AG08396 (cell line): ENCODE results near the gene ARMC8.

Source experiments
- DNase-seq: peaks from one replicate; pipeline ENCODE4 v3.0.0; 2012; ENCODE audit warnings: low spot score, mixed read lengths

The ARMC8 gene

DNA sequence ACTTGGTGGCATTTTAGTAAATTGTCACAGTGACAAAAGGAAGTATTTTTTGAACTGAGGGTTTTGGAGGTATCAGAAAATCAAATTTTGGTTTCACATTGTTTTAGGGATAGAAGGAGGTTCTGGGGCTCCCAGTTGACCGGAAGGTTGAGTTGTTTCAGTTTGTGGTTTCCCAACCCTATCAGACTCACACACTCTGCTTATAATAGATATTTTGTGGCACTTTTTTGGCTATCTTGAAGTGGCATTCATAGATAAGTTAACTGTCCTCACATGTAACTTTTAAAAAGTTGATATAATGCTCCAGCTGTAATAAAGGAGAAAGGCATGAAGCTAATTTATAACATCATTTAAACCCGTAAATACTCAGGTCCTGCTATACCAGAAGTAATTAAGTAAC lies 12.8 kb downstream of the ARMC8 start:
- DNase-seq = no peak

DNA sequence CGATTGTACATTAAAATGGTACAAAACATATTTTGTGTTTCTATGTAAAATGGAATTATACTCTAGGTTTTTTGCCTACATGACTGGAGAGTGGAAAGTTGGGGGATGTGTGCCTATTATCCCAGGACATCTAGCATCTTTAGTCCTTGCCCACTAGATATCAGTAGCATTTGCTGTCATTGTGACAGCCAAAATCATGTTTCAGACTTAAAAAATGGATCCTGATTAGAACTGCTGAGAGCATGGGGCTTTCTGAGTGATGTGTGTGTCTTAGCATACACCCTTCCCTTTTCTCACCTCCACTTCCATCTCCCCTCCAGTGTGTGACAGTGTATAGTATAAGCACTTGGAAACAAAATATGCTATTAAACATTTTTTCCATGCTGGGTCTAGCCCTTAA lies 13.3 kb downstream of the ARMC8 start:
- no peak for DNase-seq

DNA sequence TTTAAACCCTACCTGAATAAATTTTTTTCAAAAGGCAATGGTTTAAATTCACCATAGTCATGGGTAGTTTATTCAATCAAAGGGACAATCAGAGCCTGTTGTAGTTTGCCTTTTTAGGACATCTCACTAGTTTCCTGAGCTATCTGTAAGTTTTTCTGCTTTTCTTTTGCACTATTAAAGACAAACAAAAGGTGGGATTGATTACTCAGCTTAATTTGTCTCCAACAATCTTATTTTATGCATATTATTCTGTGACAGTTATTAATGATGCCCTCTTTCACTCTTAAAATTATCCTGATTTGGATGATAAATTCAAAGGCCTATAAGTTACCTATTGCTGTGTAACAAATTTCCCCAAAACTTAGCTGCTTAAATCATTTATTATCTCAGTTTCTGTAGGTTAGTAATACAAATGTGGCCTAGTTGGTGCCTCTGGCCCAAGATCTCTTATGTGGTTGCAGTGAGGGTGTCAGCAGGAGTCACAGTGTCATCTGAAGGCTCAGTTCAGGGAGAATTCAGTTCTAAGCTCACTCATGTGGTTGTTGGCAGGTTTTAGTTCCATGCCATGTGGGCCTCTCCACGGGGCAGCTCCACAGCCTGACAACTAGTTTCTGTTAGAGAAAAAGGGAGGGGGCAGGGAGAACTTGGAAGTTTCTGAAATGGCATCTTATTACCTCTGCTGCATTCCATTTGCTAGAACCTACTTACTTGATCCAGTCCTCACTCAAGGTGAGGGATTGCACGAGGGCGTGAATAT lies 16.0 kb downstream of the ARMC8 start:
- DNase-seq = no peak

DNA sequence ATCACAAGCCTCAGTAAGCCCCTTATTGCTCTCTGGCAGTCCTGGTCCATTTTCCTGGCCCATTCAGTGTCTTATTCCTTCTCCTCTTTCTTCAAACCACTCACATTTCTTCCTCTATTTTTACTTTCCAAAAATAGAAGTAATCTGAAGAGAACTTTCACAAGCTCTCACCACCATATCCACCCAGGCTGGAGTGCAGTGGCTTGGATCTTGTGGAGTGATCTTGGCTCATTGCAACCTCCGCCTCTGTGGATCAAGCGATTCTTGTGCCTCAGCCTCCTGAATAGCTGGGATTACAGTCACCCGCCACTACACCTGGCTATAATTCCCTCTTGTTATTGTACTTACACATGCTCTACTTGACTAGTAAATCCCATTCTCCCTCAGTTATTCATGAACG lies 16.8 kb downstream of the ARMC8 start:
- no peak for DNase-seq

DNA sequence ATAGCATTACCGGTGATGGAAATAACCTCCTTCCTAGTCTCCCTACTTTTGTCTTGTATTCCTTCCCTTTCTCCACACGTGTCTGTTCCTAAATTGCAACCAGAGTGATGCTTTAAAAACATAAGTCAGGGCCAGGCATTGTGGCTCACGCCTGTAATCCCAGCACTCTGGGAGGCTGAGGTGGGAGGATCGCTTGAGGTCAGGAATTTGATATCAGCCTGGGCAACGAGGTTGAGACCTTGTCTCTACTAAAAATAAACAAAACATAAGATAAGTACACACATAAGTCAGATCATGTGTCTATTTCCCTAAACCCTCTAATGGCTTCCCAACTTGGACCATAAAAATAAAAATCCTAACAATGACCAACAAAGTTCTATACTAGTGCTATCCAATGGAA lies 18.4 kb downstream of the ARMC8 start:
- no peak for DNase-seq

DNA sequence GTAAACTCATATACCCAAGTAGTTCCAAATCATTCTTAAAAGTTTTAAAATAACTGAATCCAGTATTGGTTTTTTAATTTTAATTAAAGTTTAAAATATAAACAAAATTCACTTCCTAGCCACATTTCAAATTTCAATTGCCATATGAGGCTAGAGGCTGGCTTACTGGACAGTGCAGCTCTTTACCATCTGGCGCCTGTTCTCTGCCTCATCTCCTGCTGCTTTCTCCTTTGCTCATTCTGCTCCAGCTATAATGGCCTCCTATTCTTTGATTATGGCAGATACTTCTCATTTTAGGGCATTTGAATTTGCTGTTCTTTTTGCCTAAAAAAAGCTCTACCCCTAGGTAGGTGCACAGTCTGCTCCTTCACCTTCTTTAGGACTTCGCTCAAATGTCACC lies 19.1 kb downstream of the ARMC8 start:
- DNase-seq = no peak

DNA sequence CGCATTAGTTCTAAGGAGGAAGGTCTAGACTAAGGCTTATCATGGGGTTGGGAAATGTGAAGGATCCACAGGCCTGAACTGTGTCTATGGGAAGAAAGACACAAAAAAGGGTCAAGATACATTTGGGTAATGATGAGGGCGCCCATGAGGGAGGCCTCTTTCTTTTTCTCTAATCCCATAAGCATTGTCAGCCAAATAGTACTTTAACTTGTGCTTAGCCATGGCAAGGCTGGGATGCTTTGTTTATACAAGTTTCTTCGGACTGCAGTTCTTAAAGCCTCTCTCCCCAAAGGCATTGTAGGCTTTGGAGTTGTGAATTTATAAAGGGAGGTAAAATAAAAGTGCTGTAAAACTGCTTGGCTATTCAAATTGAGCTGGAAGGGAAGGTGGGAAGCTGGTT lies 23.4 kb downstream of the ARMC8 start:
- no peak for DNase-seq

DNA sequence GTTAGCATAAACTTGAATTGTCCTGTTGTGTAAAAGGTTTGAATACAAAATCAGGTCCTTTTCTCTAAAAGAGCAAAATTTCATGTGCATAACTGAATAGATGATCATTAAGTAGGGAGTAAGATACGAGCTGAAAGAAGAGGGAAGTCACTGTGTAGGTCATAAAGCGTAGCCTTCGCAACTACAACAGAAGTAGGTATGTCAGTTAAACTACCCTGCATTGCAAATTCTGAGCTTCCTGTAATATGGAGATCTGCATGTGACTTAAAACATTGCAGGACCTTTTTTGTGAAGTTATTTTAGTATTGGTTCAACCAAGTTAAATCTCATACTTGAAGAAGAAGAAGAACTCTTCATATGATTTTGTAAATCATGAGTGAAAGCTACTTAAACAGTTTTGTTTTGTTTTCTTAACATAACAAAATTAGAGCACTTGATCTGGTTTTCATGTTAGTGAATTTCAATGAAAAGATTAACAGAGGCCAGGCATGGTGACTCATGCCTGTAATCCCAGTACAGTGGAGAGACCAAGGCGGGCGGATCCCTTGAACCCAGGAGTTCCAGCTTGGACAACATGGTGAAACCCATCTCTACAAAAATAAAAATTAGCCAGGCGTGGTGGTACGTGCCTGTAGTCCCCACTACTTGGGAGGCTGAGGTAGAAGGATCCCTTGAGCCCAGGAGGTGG lies 26.4 kb downstream of the ARMC8 start:
- DNase-seq = no peak

DNA sequence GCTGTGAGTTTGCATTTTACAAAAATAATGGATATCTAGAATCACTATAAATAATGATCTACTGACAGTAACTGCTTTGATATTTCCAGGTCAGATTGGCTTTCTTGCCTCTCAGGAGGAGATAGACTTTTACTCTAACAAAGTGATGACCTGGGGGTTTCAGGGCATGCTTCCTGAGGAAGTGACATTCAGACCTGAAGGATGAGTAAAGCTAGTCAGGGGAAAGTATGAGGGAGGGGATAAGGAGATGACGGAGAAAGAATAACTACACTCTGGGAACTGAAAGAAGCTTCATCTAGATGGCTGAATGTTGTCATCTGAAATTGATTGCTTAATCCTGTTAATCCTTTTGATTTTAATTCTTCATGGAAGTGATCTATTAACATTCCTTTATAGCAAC lies 32.2 kb downstream of the ARMC8 start:
- no peak for DNase-seq

DNA sequence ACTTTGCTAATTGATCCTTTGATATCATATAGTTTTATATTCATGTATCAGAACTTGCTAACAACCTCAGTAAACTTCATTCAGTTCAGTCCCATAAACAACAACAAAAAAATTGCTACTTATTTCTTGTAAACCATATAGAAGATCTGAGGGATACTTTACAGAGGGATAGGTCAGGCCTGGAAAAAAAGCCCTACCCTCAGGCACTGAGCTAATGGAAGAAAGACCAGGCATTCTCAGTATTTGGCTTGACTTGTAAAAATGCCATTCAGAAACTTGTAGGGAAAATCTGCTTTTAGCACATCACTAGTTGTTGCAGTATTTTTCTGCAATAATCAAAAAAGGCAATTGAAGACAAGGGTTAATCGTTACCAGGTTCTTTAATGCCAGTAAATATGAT lies 33.1 kb downstream of the ARMC8 start:
- no peak for DNase-seq

DNA sequence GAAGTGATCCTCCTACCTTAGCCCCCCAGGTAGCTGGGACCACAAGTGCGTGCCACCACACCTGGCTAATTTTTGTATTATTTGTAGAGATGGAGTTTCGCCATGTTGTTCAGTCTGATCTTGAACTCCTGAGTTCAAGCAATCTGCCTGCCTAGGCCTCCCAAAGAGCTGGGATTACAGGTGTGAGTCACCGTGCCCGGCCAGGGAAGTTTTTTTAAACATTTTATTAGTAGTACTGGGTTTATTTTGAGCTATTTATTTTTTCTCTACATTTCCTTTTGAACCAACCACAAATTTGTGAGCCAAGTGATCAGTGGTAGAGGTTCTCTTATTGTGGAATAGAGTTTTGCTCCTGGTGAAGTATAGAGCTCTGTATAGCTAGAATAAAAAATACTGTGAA lies 33.7 kb downstream of the ARMC8 start:
- DNase-seq = no peak

DNA sequence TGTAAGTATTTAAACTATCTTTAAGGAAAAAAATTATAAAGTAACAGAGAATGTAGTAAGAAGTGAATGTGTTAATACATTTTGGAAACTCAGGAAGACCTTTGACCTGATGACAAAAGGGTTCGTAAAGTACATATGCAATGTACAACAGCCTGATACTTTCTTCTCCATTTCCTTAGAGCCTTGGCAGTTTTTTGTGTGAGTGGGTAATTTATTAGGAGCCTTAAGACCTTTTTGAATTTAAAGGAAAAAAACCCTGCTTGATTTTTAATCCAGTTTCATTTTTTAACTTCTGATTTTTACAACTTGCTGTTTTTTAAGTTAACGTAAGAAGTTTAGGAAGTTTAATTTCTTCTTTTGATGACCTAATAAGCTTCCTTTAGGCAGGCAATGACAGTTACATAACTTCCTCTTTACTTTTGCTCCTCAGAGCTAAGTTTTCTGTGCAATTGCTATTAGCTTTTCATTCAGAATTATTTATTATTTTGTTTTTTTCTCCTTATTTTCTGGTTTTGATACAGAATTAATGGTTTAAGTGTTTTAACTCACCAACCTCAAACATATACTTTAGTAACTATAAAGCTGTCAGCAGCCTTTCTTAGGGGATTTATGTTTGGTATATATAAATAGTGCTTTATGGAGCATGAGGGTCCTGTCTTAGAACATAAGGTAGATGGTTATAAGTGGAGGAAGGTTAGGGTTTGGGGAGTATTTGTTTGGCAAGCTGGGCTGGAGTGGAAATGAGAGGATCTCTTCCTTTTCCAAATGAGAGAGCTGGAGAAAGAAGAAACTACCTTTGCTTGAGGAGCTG lies 35.2 kb downstream of the ARMC8 start:
- no peak for DNase-seq

DNA sequence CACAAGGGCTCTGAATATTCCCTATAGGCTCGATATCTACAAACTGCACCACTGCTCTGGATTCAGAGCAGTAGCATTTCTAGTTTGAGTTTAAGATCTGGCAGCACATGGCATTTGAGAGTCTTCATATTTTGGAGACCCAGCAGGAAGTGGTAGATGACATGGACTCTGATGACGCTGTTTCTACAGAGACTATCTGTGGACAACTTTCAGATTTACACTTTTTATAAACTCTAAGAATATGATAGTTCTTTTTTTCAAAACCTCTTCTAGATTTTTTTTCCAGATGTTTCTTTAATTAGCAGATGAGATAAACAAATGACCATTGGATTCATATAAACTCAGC lies 35.8 kb downstream of the ARMC8 start:
- no peak for DNase-seq

DNA sequence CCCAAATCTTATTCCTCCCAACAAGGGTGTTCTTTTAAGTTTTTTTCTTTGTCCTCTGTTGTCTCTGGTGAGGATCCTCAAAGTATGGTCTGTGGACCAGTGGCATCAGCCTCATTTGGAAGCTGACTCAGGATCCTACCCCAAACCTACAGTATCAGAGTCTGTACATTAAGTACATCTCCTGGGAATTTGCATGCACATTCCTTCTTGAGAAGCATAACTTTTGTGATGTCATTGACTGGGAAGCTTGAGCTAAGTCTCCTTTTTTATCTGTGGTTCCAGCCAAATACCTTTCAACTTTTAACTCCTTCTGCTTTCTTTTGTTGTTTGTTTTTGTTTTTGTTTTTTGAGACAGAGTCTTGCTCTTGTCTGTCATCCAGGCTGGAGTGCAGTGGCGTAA lies 40.5 kb downstream of the ARMC8 start:
- no peak for DNase-seq

DNA sequence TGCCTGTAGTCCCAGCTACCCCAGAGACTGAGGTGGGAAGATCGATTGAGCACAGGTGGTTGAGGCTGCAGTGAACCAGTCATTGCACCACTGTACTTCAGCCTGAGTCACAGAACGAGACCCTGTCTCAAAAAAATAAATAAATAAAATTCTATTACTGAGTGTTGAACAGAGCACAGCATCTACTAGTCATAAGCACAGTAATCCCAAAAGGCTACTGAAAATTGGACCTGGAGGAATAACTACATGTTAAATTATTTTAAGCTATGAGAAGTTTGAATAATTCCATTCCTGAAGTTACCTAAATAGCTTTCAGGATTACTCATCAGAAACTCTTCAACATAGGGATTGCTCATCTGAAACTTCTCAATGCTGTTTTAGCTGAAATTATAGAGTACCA lies 43.4 kb downstream of the ARMC8 start:
- DNase-seq = peak; percentile 6

DNA sequence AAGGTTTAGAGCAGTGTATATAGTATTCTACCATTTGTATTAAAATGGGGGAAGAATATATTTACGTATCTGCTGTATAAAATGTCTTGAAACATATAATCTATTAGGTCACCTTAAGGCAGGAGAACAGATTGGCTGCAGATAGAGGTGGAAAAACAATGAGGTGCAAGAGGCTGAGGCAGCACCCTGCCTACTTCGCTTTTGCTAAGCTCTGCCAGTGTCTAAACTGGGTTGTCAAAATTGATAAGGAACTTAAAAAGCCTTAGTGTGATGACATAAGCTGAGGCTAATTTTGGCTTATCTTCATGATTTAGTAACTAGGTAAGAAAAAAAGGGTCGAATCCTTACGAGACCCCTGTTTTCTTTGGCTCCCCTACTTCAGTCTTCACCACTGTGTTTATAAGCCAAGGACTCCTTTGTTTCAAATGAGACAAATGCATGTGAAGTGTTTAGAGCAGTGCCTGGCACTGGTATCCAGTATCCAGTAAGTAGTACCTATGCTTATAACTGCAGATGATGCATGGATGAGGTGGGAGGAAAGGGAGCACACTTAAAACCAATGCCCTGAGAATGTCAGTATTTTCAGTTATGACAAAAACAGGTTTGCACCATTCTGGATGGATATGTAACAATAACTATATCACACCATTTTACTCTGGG lies 45.7 kb downstream of the ARMC8 start:
- DNase-seq = no peak

DNA sequence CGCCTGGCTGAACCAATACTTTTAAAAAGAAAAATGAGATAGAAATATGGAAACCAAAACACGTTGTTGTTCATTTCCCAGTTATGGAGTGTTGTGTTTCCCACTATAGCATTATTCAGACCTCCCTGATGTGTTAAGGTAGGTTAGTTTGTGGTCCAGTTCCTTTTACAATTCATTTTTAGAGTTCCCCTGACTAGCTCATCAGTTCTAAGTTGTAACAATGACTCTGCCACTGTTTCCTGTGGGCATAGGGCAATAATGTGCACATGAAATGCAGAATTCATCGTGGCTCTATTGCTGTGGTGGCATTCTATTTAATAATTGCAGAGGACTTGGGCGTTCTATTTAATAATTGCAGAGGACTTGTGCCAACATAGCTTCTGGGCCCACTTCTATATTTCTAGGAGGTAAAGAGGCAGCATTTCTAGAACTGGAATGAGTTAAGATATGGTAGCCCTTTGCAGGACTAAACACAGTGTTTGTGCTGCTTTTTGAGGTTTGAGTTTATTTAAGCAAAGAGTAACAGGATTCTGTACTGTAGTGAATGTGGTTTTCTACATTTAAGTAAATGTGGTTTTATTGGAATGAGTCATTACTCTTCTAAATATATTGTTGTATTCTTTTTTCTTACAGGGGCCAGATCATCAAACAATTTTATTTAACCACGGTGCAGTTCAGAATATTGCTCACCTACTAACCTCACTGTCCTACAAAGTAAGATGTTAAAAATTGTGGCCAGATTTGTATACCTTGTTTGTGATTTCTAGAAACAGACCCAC lies 47.5 kb downstream of the ARMC8 start:
- DNase-seq = peak; percentile 5

DNA sequence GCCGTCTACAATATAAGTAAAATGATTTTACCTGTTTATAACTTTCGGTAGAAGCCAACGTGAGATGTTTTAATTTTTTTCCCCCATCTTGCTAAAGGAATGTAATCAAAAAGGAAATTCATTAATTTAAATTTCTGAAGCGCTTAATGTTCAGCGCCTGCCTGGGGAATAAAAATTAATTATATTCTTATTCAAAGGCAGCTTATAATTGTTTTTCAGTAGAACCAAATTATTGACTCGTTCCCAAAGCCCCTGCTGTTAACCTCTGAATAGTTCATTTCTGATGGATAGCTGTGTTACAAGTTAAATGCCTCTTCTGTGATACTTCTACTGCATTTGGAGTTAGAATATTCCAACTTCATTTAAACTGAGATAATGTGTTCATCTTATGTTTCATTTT lies 51.6 kb downstream of the ARMC8 start:
- no peak for DNase-seq

DNA sequence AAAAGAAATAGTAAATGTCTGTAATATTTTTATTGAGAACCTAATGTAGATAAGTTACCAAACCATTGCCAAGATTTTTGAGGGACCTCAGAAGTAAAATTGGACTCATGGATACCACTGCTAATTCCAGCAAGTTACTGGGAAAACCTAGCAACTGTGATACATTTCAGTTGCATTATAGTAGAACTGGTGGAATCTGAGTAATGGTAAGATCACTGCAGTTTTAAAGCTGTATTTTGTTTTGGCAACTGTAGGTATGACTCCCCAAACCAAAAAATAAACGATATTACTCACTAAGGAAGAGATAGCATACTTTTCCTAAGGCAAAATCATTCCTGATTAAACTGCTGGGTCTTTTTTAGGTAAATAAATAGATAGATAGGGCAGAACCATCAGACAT lies 54.0 kb downstream of the ARMC8 start:
- peak; percentile 10 for DNase-seq

DNA sequence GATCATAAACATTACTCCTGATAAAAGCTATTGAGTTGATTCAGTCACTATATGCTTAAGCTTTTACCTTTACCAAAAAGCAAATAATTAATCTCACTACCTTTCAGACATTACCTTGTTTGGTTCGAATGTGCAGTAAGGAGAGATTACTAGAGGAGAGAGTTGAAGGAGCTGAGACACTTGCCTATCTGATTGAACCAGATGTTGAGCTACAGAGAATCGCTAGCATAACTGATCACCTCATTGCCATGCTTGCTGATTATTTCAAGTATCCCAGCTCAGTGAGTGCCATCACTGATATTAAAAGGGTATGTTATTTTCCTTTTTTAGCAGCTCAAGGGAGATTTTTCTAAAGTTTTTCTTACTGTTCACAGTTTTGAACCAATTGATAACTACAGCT lies 54.6 kb downstream of the ARMC8 start:
- DNase-seq = no peak

DNA sequence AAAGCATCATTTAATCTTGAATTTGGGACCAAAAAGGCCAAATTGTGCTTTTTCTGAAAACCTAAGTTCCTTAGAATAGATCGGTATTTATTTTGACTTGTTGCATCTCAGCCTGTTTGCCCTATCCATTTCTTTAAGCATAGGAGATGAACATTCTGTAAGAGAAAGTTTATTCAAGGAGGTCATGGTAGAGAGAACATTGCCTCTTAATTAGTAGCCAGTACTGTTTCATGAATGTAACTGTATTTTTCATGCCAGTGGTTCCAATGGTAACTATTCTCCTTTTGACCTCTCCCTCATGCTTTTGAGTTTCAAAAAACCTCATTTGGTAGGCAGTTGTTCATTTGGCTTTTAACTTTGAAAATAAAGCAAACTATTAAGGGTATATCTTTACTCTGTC lies 55.4 kb downstream of the ARMC8 start:
- no peak for DNase-seq

DNA sequence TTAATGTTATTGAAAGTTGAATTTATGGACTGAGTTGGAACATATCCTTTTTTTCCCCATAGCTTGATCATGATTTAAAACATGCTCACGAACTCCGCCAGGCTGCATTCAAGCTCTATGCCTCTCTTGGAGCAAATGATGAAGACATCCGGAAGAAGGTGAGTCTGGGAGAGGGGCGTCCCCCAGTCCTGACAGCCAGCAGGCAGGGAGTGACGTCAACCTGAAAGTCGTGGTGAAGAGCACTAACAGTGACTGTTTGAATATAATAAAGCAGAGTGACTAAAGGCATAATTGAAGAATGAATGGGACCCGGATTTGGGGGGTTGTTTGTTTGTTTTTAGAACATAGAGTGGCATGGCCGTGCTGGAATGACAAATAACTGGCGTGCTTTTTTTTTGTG lies 57.9 kb downstream of the ARMC8 start:
- DNase-seq = no peak
